Fibroblast of the aortic adventitia (primary cell): Measurements from ENCODE around the gene SMIM13. TPM values are rescaled to one million over a fixed set of nuclear protein-coding genes. Genes with fewer than 3 reads are reported as not detected.
A peak's percentile ranks its signal among the peaks of the same experiment; 100 is the strongest.
"Not testable (repeated sequence)": the region's sequence is repeated elsewhere in the genome, so short reads cannot be mapped to it uniquely, and the experiment has no call there.

Experiments used
- DNase-seq: peaks from one replicate; pipeline ENCODE4 v3.0.0-alpha.2; 2010; ENCODE audit warnings: low read depth
- H3K4me3 ChIP-seq: 2 replicates; pipeline ENCODE4 v1.5.1; 2011; ENCODE audit warnings: low read depth, mild to moderate bottlenecking, control low read depth, low read length, moderate library complexity
- total RNA-seq: library from RNA; depleted of rRNA; stranded (reverse); fragments of >200 nt; gene quantifications from 2 replicates; pipeline ENCODE4 v1.2.3, GENCODE V29; 2012; ENCODE audit warnings: low replicate concordance
- TF ChIP-seq, protein P1 (sequence below): IDR thresholded peaks from 2 replicates; pipeline ENCODE4 v1.5.1; 2011; ENCODE audit warnings: mild to moderate bottlenecking, low read length, control low read depth, inconsistent platforms; ENCODE audit not compliant: insufficient read depth

The SMIM13 gene
- total RNA-seq, 1 donor, result 8.1 TPM

DNA sequence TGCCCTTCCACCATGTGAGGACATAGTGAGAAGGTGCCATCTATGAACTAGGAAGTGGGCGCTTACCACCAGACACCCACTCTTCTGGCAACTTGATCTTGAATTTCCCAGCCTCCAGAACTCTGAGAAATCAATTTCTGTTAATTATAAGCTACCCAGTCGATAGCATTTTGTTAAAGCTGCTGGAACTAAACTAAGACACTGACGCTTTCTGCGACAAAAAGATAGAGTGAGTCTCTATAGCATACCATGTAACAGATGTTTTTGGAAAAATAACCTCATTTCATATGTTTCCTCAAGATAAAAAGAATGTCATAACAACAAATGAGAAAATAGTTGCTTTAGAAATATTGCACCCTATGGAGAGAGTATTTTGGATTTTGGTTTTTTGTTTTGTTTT is 15.4 kb upstream of the SMIM13 start:
- no peak for DNase-seq
- no peak overlapping the region for H3K4me3 ChIP-seq
- TF ChIP-seq, protein P1, sequence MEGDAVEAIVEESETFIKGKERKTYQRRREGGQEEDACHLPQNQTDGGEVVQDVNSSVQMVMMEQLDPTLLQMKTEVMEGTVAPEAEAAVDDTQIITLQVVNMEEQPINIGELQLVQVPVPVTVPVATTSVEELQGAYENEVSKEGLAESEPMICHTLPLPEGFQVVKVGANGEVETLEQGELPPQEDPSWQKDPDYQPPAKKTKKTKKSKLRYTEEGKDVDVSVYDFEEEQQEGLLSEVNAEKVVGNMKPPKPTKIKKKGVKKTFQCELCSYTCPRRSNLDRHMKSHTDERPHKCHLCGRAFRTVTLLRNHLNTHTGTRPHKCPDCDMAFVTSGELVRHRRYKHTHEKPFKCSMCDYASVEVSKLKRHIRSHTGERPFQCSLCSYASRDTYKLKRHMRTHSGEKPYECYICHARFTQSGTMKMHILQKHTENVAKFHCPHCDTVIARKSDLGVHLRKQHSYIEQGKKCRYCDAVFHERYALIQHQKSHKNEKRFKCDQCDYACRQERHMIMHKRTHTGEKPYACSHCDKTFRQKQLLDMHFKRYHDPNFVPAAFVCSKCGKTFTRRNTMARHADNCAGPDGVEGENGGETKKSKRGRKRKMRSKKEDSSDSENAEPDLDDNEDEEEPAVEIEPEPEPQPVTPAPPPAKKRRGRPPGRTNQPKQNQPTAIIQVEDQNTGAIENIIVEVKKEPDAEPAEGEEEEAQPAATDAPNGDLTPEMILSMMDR, result no peak

GRCh38 chr6:11080296-11080695 is 13.3 kb upstream of the SMIM13 start:
- TF ChIP-seq, protein P1, result no peak
- no peak for DNase-seq
- H3K4me3 ChIP-seq, result no peak overlapping the region

DNA sequence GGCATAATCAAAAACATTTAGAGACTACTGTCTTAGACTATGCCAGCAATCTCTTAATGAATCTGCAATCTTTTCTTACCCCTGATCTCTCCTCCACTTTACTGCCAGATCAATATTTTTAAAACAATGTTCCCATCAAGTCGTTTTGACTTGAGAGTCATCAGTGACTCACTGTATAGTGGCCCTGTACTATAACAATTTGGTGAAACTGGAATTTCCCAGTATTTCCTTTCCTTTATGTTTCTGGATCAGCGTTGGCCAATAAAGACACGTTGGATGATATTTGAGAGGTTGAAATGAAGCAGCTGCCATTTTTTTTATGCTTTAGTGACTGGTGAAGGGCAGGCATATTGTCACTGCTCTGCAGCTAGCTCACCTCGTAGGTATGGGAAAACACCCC is 10.1 kb upstream of the SMIM13 start:
- TF ChIP-seq, protein P1, result no peak
- no peak overlapping the region for H3K4me3 ChIP-seq
- peak; percentile 21 for DNase-seq

DNA sequence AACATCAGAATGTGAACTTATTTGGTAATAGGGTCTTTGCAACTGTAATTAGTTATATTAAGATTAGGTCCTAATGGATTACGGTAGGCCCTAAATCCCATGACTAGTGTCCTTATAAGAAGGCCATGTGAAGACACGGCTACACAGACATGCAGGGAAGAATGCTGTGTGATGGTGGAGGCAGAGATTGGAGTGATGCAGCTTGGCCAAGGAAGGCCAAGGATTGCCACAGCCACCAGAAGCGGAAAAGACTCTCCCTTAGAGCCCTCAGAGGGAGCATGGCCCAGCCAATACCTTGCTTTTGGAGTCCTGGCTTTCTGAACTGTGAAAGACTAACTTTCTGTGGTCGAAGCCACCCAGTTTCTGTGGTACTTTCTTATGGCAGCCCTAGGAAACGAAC is 9.7 kb upstream of the SMIM13 start:
- TF ChIP-seq, protein P1, result no peak
- no peak overlapping the region for H3K4me3 ChIP-seq
- no peak for DNase-seq

- H3K4me3 ChIP-seq, result no peak overlapping the region
- TF ChIP-seq, protein P1, result no peak
- DNase-seq, result peak; percentile 78
Measured at GRCh38 chr6:11085758-11086435, 7.7 kb upstream of the SMIM13 start.

- H3K4me3 ChIP-seq, DNase-seq: not testable (repeated sequence)
Measured at GRCh38 chr6:11087141-11087812, 6.4 kb upstream of the SMIM13 start.

DNA sequence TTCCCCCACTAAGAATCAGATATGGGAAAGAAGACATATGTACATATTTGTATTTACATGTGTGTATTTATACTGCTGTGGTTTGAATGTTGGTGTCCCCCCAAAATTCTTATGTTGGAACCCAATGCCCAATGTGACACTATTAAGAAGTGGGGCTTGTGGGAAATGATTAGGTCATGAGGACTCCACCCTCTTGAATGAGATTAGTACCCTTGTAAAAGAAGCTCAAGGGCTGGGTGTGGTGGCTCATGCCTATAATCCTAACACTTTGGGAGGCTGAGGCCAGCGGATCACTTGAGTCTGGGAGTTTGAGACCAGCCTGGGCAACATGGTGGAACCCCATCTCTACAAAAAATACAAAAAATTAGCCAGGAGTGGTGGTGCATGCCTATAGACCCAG is 3.9 kb upstream of the SMIM13 start:
- DNase-seq, result no peak
- TF ChIP-seq, protein P1, result no peak
- H3K4me3 ChIP-seq, result no peak overlapping the region

DNA sequence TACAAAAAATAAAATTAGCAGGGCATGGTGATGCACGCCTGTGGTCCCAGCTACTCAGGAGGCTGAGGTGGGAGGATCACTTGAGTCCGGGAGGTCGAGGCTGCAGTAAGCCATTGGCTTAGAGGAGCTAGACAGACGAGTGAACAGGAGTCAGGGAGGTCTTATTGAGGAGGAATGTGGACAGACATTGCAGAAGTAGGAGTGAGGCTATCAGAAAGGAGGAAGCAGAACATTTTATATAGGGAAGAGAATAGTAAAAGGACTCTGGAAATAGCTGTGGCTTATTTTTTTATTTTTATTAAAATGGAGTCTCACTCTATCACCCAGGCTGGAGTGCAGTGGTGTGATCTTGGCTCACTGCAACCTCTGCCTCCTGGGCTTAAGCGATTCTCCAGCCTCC is 2.5 kb upstream of the SMIM13 start:
- DNase-seq, H3K4me3 ChIP-seq: not testable (repeated sequence)
